SK-N-SH (cell line): ENCODE measurements around the gene BRMS1. TPM values are rescaled to one million over a fixed set of nuclear protein-coding genes. Genes with fewer than 3 reads are reported as not detected.

Source experiments
- CTCF ChIA-PET: fragments of 300-600, 350-600 bp; formaldehyde crosslinking; extraction: SDS; loops from one replicate; lab custom pipeline; 2021; lab: Yijun Ruan, JAX
- POLR2A ChIA-PET: fragments of 350-600 bp; sonication (Branson Sonifier 250); formaldehyde crosslinking; extraction: SDS; loops from one replicate; lab custom pipeline; 2020; ENCODE audit warnings: antibody characterized with exemption, inconsistent platforms; lab: Yijun Ruan, JAX
- DNase-seq: peaks from one replicate; pipeline ENCODE4 v3.0.0; 2012
- H2AFZ ChIP-seq: fragments of 200-600 bp; sonication (generic); 2 replicates; pipeline ENCODE4 v1.8.1; 2016; ENCODE audit warnings: antibody characterized with exemption, mild to moderate bottlenecking, low read depth
- H3F3A ChIP-seq: fragments of 200-600 bp; sonication (generic); replicated peaks from 2 replicates; pipeline ENCODE3; 2016; ENCODE audit warnings: antibody characterized with exemption, mild to moderate bottlenecking; ENCODE audit not compliant: insufficient read depth
- H3K27ac ChIP-seq, 2 experiments: fragments of 200-500 bp in 1 of 2; fragments of 200-600 bp in 1 of 2; sonication (Bioruptor generic) in 1 of 2; sonication (generic), shearing (Covaris generic) in 1 of 2; 2 replicates each; pipeline versions ENCODE4 v1.5.1 to v1.6.1; 2014 to 2016; ENCODE audit warnings: low read depth in 2 of 2, inconsistent platforms in 1 of 2, low read length in 1 of 2, mild to moderate bottlenecking in 1 of 2, mixed read lengths in 1 of 2
- H3K27me3 ChIP-seq: fragments of 200-600 bp; sonication (generic), shearing (Covaris generic); 2 replicates; pipeline ENCODE4 v1.6.1; 2016; ENCODE audit warnings: mixed run types; ENCODE audit not compliant: insufficient read depth
- H3K36me3 ChIP-seq, 2 experiments: fragments of 200-500 bp in 1 of 2; fragments of 200-600 bp in 1 of 2; sonication (Bioruptor generic) in 1 of 2; sonication (generic) in 1 of 2; replicated peaks in 1 of 2; 2 replicates each; pipeline versions ENCODE3 to v1.5.1; 2014 to 2016; ENCODE audit warnings: low read length in 1 of 2, mild to moderate bottlenecking in 1 of 2; ENCODE audit not compliant: insufficient read depth in 2 of 2, control insufficient read depth in 1 of 2
- H3K4me1 ChIP-seq, 2 experiments: fragments of 200-500 bp in 1 of 2; fragments of 200-600 bp in 1 of 2; sonication (Bioruptor generic) in 1 of 2; sonication (generic), shearing (Covaris generic) in 1 of 2; 2 replicates each; pipeline versions ENCODE4 v1.5.1 to v1.6.1; 2014 to 2016; ENCODE audit warnings: low read depth in 1 of 2, low read length in 1 of 2, mixed run types in 1 of 2; ENCODE audit not compliant: insufficient read depth in 2 of 2, control insufficient read depth in 1 of 2
- H3K4me2 ChIP-seq: fragments of 200-600 bp; sonication (generic), shearing (Covaris generic); 2 replicates; pipeline ENCODE4 v1.6.1; 2017; ENCODE audit warnings: mixed run types
- H3K4me3 ChIP-seq, 2 experiments: fragments of 200-500 bp in 1 of 2; fragments of 200-600 bp in 1 of 2; sonication (Bioruptor generic) in 1 of 2; sonication (generic), shearing (Covaris generic) in 1 of 2; 2 replicates each; pipeline versions ENCODE4 v1.5.1 to v1.8.1; 2014 to 2016; ENCODE audit warnings: low read depth in 2 of 2, inconsistent platforms in 1 of 2, low read length in 1 of 2, mild to moderate bottlenecking in 1 of 2, mixed read lengths in 1 of 2, moderate library complexity in 1 of 2
- H3K79me2 ChIP-seq: fragments of 200-600 bp; sonication (generic); 2 replicates; pipeline ENCODE4 v1.8.1; 2017; ENCODE audit warnings: mild to moderate bottlenecking; ENCODE audit not compliant: insufficient read depth
- H3K9ac ChIP-seq: fragments of 200-600 bp; sonication (generic); 2 replicates; pipeline ENCODE4 v1.6.1; 2017; ENCODE audit warnings: mixed run types
- H3K9me2 ChIP-seq: fragments of 200-600 bp; sonication (generic); 2 replicates; pipeline ENCODE4 v1.6.1; 2017; ENCODE audit warnings: mixed run types
- H3K9me3 ChIP-seq: fragments of 200-600 bp; sonication (generic); 2 replicates; pipeline ENCODE4 v1.6.1; 2017; ENCODE audit warnings: mixed run types, mild to moderate bottlenecking, moderate library complexity
- H4K20me1 ChIP-seq: fragments of 200-600 bp; sonication (generic); 2 replicates; pipeline ENCODE4 v1.6.1; 2017; ENCODE audit warnings: mild to moderate bottlenecking, mixed run types; ENCODE audit not compliant: insufficient read depth
- CTCF ChIP-seq: fragments of 200-600 bp; sonication (generic); IDR thresholded peaks from 2 replicates; pipeline ENCODE4 v1.6.1; 2017; ENCODE audit warnings: antibody characterized with exemption, mild to moderate bottlenecking, moderate library complexity
- EP300 ChIP-seq, 2 experiments: IDR thresholded peaks; 2 replicates each; pipeline versions ENCODE4 v1.4.0 to v1.6.1; 2012; ENCODE audit warnings: borderline replicate concordance in 1 of 2, low read depth in 1 of 2, low read length in 1 of 2
- EZH2phosphoT487 ChIP-seq: fragments of 200-600 bp; sonication (generic); IDR thresholded peaks from 2 replicates; pipeline ENCODE4 v1.6.1; 2017; ENCODE audit warnings: low read depth, mixed run types, mild to moderate bottlenecking, antibody characterized with exemption, moderate library complexity, borderline replicate concordance
- FOXM1 ChIP-seq: IDR thresholded peaks from 2 replicates; pipeline ENCODE4 v1.4.0; 2012; ENCODE audit warnings: low read depth, mild to moderate bottlenecking
- MXI1 ChIP-seq: IDR thresholded peaks from 2 replicates; pipeline ENCODE4 v1.6.1; 2012; ENCODE audit warnings: mild to moderate bottlenecking, low read depth, low read length, improper control_type of control experiment
- NRF1 ChIP-seq: IDR thresholded peaks from 2 replicates; pipeline ENCODE4 v1.6.1; 2012; ENCODE audit warnings: low read depth, mild to moderate bottlenecking, low read length
- RAD21 ChIP-seq: IDR thresholded peaks from 2 replicates; pipeline ENCODE4 v1.6.1; 2012; ENCODE audit warnings: mild to moderate bottlenecking, low read length
- RCOR1 ChIP-seq: fragments of 150-350 bp; IDR thresholded peaks from 2 replicates; pipeline ENCODE4 v1.6.1; 2017; ENCODE audit warnings: antibody characterized with exemption, low read length
- SIN3A ChIP-seq: IDR thresholded peaks from 2 replicates; pipeline ENCODE4 v1.6.1; 2012; ENCODE audit warnings: low read depth, mild to moderate bottlenecking, low read length, moderate library complexity, borderline replicate concordance
- SMC3 ChIP-seq: IDR thresholded peaks from 2 replicates; pipeline ENCODE4 v1.6.1; 2012; ENCODE audit warnings: low read depth, low read length, improper control_type of control experiment
- TCF12 ChIP-seq: IDR thresholded peaks from 2 replicates; pipeline ENCODE4 v1.4.0; 2012
- WGBS: methylation state at CpG from one replicate; pipeline ENCODE4 v1.1.6; 2017; ENCODE audit warnings: low lambda C conversion rate; 5-methylcytosine and 5-hydroxymethylcytosine counted together
- polyA plus RNA-seq, 3 experiments: library from polyadenylated mRNA; depleted of rRNA; stranded (reverse); fragments of >200 nt; gene quantifications; 2 replicates each; pipeline ENCODE4 v1.2.3, GENCODE V29; 2012
- TF ChIP-seq, protein P1 (sequence below): IDR thresholded peaks from 2 replicates; pipeline ENCODE4 v1.6.1; 2012; ENCODE audit warnings: mild to moderate bottlenecking, low read depth, low read length, moderate library complexity
- TF ChIP-seq, protein P2 (sequence below): IDR thresholded peaks from 2 replicates; pipeline ENCODE4 v1.4.0; 2012; ENCODE audit warnings: low read depth, borderline replicate concordance

BRMS1 gene
- polyA plus RNA-seq, 1 of the 3 experiments (the other 2 are of a cell fraction), result 70.0 TPM

DNA sequence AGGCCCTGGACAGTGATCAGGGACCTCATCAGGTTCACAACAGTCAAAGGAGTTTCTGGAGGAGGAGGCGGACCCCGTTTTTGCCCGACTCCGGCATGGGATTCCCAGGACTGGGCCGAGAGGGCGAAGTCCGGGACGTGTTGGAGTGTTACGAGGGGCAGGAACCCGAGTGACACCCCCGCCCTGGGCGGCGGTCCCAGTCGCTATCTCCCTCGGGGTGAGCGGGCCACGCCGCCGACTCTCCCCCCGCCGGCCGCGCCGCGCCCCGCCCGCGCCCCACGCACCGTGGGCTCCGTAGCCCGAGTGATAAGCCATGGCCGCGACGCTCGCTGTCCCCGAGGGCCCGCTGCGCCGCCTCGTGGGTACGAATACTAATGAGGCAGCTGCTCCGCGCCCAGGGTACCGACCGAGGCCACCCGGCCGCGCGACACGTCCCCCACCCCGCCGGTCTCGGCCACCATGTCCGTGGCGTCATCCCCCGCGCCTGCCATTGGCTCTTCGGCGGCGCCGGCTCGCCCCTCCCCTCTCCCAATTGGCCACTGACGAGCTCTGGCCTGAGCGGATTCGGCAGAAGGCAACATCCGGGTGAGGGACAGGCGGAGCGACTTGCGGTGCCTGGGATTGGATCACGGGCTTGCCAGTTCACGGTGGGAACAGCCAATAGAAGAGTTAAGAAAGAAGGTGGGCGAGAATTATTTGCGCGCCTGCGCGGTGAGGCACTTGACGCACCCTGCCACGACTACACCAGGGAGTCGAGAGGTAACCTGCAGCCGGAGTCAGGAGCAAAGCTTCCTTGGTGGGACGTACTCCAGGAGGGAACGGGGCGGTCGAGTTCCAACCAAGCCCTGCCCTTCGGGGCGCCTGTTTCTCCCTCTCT lies 56.0 kb downstream of the BRMS1 start, which contains the start of gene YIF1A (continued):
- TF ChIP-seq, protein P1, sequence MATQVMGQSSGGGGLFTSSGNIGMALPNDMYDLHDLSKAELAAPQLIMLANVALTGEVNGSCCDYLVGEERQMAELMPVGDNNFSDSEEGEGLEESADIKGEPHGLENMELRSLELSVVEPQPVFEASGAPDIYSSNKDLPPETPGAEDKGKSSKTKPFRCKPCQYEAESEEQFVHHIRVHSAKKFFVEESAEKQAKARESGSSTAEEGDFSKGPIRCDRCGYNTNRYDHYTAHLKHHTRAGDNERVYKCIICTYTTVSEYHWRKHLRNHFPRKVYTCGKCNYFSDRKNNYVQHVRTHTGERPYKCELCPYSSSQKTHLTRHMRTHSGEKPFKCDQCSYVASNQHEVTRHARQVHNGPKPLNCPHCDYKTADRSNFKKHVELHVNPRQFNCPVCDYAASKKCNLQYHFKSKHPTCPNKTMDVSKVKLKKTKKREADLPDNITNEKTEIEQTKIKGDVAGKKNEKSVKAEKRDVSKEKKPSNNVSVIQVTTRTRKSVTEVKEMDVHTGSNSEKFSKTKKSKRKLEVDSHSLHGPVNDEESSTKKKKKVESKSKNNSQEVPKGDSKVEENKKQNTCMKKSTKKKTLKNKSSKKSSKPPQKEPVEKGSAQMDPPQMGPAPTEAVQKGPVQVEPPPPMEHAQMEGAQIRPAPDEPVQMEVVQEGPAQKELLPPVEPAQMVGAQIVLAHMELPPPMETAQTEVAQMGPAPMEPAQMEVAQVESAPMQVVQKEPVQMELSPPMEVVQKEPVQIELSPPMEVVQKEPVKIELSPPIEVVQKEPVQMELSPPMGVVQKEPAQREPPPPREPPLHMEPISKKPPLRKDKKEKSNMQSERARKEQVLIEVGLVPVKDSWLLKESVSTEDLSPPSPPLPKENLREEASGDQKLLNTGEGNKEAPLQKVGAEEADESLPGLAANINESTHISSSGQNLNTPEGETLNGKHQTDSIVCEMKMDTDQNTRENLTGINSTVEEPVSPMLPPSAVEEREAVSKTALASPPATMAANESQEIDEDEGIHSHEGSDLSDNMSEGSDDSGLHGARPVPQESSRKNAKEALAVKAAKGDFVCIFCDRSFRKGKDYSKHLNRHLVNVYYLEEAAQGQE, result no peak
- TF ChIP-seq FOXM1, result no peak
- TF ChIP-seq RAD21, result no peak
- no peak for TF ChIP-seq CTCF
- no peak for TF ChIP-seq SMC3
- TF ChIP-seq TCF12, result no peak
- no peak for TF ChIP-seq RCOR1

DNA sequence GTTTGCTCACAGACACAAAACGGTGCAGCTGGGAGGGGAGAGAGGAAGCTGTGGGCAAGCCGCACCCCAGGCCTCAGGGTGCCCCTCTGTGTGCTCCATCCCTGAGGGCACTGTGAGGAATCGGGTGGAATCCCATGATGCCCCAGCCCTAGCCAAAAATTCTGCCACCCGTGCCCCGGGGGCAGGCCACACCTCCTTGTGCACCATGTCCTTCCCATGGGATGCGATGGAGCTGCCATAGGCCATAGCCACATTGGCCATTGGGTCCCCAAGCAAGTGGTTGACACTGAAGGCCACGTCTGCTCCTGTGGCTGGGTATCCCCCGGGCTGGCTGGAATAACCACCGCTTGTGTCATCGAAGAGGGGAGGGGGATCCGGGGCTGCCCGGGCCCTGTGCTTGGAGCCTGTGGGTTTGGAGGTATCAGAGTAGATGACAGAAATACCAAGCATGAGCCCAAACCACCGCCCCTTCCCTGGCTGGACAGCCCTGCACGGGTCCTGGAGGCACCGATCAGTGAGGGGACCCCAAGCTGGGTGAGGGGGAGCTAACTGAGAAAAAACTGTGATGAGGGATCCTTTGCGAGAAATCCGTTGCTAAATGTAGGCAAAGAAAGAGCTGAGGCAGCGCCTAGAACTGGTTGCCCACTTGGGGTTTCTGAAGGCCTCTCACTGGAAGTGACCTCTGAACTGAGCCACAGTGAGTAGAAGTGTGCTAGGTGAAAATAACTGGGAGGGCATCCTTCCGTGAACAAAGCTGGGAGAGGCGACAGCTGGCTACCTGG lies 56.8 kb downstream of the BRMS1 start:
- Histone ChIP-seq H4K20me1 (peaks cover 7% of the 10 kb centered on the region; the same call in 1 of the 2 replicates), H3K4me1 (peaks cover 7 to 39% of the 10 kb centered on the region in 2 experiments; a peak in 2 of 4 replicates), H3K4me3 (peak overlapping the region; percentile 88 to 90), H3K9me3 (no peaks in the 10 kb centered on the region), H3K27me3 (no peaks in the 10 kb centered on the region), H2AFZ (no peak overlapping the region), H3K36me3 (peaks cover 0 to 30% of the 10 kb centered on the region in 2 experiments)
- 10% methylated on average over 17 of the region's 20 CpGs for WGBS
- TF ChIP-seq, protein P2, sequence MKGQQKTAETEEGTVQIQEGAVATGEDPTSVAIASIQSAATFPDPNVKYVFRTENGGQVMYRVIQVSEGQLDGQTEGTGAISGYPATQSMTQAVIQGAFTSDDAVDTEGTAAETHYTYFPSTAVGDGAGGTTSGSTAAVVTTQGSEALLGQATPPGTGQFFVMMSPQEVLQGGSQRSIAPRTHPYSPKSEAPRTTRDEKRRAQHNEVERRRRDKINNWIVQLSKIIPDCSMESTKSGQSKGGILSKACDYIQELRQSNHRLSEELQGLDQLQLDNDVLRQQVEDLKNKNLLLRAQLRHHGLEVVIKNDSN, result no peak
- TF ChIP-seq, protein P1, result no peak
- TF ChIP-seq EP300 (IDR thresholded peaks at IDR 0.05; ENCODE audit: borderline replicate concordance in 1 of 2, low read depth in 1 of 2, low read length in 1 of 2) (no peak), SIN3A (no peak), MXI1 (no peak), TCF12 (no peak), NRF1 (no peak), RCOR1 (no peak), EZH2phosphoT487 (no peak), FOXM1 (no peak)
- TF ChIP-seq, all 33 proteins: peak for 0
- peak; percentile 49 for DNase-seq
- peak overlapping the region; percentile 99 for H3K4me2 ChIP-seq
- peaks cover 37% of the 10 kb centered on the region; the same call in 1 of the 2 replicates for H3K79me2 ChIP-seq
- no peaks in the 10 kb centered on the region for H3K9me2 ChIP-seq
- ChIA-PET CTCF (interaction anchor here (0.9 to 6.2 kb wide), 8 partner anchors 10 to 121 kb away, joined by 3 to 63 read pairs (median 6); partner anchors contain the start of genes CNIH2, RAB1B and RIN1), POLR2A (interaction anchor here (0.7 to 4.2 kb wide), 8 partner anchors 7 to 48 kb away, joined by 3 to 19 read pairs (median 4); partner anchors contain the start of genes CD248, CNIH2 and RIN1)
- H3K27ac ChIP-seq, result peak overlapping the region; percentile 93 to 97
- peak overlapping the region; percentile 86 for H3K9ac ChIP-seq
- H3F3A ChIP-seq, result peaks cover 12% of the 10 kb centered on the region
